Gastroesophageal sphincter (tissue), 4 donors: ENCODE measurements around the gene POMT2. TPM values are rescaled to one million over a fixed set of nuclear protein-coding genes. Genes with fewer than 3 reads are reported as not detected.
"Not testable (repeated sequence)": the region's sequence is repeated elsewhere in the genome, so short reads cannot be mapped to it uniquely, and the experiment has no call there.

Experiments used
- ATAC-seq: fragments of 150-250 bp; one replicate; pipeline ENCODE4 v1.9.1; 2016; ENCODE audit warnings: mild to moderate bottlenecking, moderate library complexity
- H3K27ac ChIP-seq, 4 donors: fragments of 200-600 bp; sonication (generic) in 3 of 4; 1 replicate in 3 of 4; 2 replicates in 1 of 4; pipeline ENCODE4 v1.5.1; 2016 to 2019
- H3K27me3 ChIP-seq: fragments of 200-600 bp; sonication (generic); one replicate; pipeline ENCODE4 v1.5.1; 2019
- H3K36me3 ChIP-seq, 2 donors: fragments of 200-600 bp; sonication (generic); one replicate each; pipeline ENCODE4 v1.5.1; 2019; ENCODE audit warnings: control low read depth in 1 of 2
- H3K4me1 ChIP-seq, 3 donors: fragments of 200-600 bp; sonication (generic); 1 replicate in 2 of 3; 2 replicates in 1 of 3; pipeline ENCODE4 v1.5.1; 2016 to 2019; ENCODE audit warnings: control low read depth in 2 of 3
- H3K4me3 ChIP-seq, 2 donors: fragments of 200-600 bp; sonication (generic); one replicate each; pipeline ENCODE4 v1.5.1; 2019; ENCODE audit warnings: mild to moderate bottlenecking in 1 of 2, moderate library complexity in 1 of 2
- H3K9me3 ChIP-seq, 3 donors: fragments of 200-600 bp; sonication (generic); one replicate each; pipeline ENCODE4 v1.5.1; 2017 to 2019; ENCODE audit warnings: control low read depth in 2 of 3
- EP300 ChIP-seq: sonication (generic); formaldehyde crosslinking; IDR thresholded peaks from one replicate; pipeline ENCODE4 v1.6.1; 2017; ENCODE audit warnings: antibody characterized with exemption, mild to moderate bottlenecking
- POLR2A ChIP-seq, 2 donors: fragments of 450-650 bp; IDR thresholded peaks; one replicate each; pipeline ENCODE4 v1.6.1; 2017; ENCODE audit warnings: antibody characterized with exemption in 2 of 2, mild to moderate bottlenecking in 2 of 2, moderate library complexity in 1 of 2
- POLR2AphosphoS5 ChIP-seq: sonication (generic); formaldehyde crosslinking; IDR thresholded peaks from one replicate; pipeline ENCODE4 v1.6.1; 2017; ENCODE audit warnings: antibody characterized with exemption
- WGBS, 2 donors: methylation state at CpG; one replicate each; pipeline ENCODE4 v1.1.5; 2018; ENCODE audit warnings: low coverage in 1 of 2; 5-methylcytosine and 5-hydroxymethylcytosine counted together
- total RNA-seq, 4 donors: library from RNA; depleted of rRNA; stranded (reverse); fragments of >200 nt; gene quantifications; one replicate each; pipeline ENCODE4 v1.1.0, GENCODE V29; 2016
- TF ChIP-seq, protein P1 (sequence below), 4 experiments: fragments of 200-600 bp in 2 of 4; fragments of 450-650 bp in 2 of 4; sonication (generic) in 1 of 4; IDR thresholded peaks; one replicate each; pipeline ENCODE4 v1.5.1; 2017 to 2019; ENCODE audit warnings: antibody characterized with exemption in 4 of 4, mild to moderate bottlenecking in 2 of 4, moderate library complexity in 2 of 4

Gene POMT2
- total RNA-seq, 4 donors from 2014 or later, result 8.1 to 20.9 (median 14.4) TPM

DNA sequence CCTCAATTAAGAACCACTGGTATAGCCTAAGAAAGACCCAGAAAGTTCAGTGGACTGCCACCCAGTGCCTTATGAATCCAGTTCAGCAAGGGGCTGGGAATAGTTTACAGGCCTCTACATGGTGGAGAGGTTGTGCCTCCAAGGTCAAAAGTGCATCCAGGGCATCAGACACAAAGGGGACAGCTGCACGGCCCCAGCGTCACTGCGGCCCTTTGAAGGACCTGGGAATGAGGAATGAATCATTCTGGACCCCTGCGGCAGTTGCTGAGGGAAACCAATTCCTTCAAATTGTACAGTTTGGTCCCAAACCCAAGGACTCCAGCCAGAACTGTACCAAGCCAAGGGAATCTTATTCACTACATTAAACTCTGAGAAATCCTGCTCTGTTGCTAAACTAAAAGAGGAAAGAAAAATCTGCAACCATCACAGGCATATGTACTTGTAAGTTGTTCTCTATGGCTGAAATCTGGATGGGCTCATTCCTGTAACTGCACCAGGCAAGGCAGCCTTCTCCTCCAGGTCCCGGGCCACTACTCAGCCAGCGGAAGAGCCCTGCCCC, 38.8 kb downstream of the POMT2 start:
- Histone ChIP-seq H3K9me3 (no peaks in the 10 kb centered on the region), H3K27ac (no peak overlapping the region), H3K4me1 (no peaks in the 10 kb centered on the region), H3K27me3 (no peaks in the 10 kb centered on the region), H3K36me3 (peaks cover 4 to 97% of the 10 kb centered on the region in 2 donors), H3K4me3 (no peak overlapping the region)
- TF ChIP-seq, protein P1, sequence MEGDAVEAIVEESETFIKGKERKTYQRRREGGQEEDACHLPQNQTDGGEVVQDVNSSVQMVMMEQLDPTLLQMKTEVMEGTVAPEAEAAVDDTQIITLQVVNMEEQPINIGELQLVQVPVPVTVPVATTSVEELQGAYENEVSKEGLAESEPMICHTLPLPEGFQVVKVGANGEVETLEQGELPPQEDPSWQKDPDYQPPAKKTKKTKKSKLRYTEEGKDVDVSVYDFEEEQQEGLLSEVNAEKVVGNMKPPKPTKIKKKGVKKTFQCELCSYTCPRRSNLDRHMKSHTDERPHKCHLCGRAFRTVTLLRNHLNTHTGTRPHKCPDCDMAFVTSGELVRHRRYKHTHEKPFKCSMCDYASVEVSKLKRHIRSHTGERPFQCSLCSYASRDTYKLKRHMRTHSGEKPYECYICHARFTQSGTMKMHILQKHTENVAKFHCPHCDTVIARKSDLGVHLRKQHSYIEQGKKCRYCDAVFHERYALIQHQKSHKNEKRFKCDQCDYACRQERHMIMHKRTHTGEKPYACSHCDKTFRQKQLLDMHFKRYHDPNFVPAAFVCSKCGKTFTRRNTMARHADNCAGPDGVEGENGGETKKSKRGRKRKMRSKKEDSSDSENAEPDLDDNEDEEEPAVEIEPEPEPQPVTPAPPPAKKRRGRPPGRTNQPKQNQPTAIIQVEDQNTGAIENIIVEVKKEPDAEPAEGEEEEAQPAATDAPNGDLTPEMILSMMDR (IDR thresholded peaks at IDR 0.05), result no peak
- TF ChIP-seq POLR2AphosphoS5, result no peak
- no peak for TF ChIP-seq EP300
- TF ChIP-seq POLR2A (IDR thresholded peaks at IDR 0.05), result no peak
- 73 to 92% methylated on average over 2 of the region's 6 CpGs for WGBS, 2 donors
- no peak for ATAC-seq

DNA sequence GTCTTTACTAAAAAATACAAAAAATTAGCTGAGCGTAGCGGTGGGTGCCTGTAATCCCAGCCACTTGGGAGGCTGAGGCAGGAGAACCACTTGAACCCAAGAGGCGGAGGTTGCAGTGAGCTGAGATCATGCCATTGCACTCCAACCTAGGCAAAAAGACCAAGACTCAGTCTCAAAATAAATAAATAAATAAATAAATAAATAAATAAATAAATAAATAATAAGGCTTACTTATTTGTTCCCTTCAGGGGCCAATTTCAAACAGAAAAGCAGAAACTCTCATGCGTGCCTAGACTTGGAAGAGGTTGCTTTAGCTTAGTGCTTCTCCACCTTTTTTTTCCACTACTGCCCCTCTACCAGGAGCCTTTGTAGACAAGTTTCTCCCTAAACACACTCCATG, 39.8 kb downstream of the POMT2 start:
- not testable (repeated sequence) for H3K9me3 ChIP-seq, H3K27me3 ChIP-seq, H3K4me1 ChIP-seq, ATAC-seq, H3K4me3 ChIP-seq, H3K27ac ChIP-seq
- peaks cover 0 to 97% of the 10 kb centered on the region in 2 donors for H3K36me3 ChIP-seq
- whole genome bisulfite sequencing, 2 donors, result 94 to 96% methylated on average over 4 of the region's 4 CpGs

DNA sequence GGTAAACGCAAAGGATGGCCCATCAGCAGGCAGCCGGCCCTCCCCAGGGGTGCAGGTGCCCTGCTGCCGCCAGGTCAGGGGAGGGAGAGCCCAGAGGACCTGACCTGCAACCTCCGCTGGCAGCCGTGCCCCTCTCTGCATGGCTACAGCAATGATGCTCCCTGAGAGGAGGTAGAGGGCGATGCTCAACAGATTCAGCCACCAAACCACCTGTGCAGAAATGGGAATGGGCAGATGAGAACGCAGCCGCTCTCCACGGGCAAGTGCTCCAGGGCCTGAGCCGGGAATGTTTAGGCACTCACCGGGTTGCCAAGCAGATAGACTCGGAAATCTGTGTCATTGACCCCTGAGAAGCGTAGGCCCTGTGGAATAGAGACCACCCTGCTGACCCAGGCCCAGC, 41.0 kb downstream of the POMT2 start:
- Histone ChIP-seq H3K4me1 (no peaks in the 10 kb centered on the region), H3K36me3 (peaks cover 0 to 95% of the 10 kb centered on the region in 2 donors), H3K27me3 (no peaks in the 10 kb centered on the region), H3K9me3 (no peaks in the 10 kb centered on the region), H3K27ac (no peak overlapping the region), H3K4me3 (no peak overlapping the region)
- 82 to 100% methylated on average over 1 to 3 of the region's 13 CpGs for WGBS, 2 donors
- ATAC-seq, result no peak
- TF ChIP-seq EP300 (no peak), POLR2A (IDR thresholded peaks at IDR 0.05) (no peak), POLR2AphosphoS5 (no peak)
- TF ChIP-seq, protein P1 (IDR thresholded peaks at IDR 0.05), result no peak

DNA sequence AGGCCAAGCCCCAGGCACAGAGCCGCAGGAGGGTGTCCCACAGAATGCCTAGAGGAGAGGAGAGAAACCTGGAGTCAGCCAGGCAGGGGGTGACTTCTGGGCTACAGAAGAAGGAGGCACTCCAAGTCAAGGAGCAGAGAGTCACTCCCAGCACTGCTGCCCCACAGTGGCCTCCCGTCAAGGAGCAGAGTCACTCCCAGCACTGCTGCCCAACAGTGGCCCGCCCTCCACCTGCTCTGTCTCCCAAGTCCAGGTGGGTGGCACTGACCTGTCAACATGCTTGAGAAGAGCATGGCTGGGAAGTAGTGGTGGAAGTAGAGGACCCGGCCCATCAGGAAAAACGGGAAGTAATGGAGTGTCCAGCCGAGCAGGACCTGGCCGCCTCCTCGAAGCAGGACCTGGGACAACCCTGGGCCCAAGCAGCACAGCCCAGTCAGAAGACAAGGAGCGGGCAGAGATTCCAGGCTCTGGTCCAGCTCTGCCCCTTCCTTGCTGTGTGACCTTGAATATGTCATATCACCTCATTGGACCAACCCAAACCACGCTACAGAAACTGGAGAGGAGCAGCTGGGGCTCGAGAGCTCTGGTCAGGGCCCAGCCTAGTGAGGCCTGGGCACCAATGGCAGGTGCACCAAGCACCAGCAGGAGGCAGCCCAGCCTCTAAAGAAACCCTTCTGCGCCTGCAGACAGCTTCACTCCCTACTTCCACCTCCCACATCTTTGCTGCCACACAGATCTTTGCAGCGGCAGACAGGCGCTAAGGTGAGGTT, 42.0 kb downstream of the POMT2 start:
- Histone ChIP-seq H3K4me1 (no peaks in the 10 kb centered on the region), H3K9me3 (peaks cover 0 to 10% (median 0%) of the 10 kb centered on the region in 3 donors), H3K27me3 (peaks cover 6% of the 10 kb centered on the region), H3K27ac (no peak overlapping the region), H3K36me3 (peaks cover 0 to 89% of the 10 kb centered on the region in 2 donors), H3K4me3 (no peak overlapping the region)
- no peak for TF ChIP-seq EP300
- TF ChIP-seq, protein P1 (IDR thresholded peaks at IDR 0.05), result no peak
- no peak for TF ChIP-seq POLR2A (IDR thresholded peaks at IDR 0.05)
- TF ChIP-seq POLR2AphosphoS5, result no peak
- WGBS, 2 donors, result 93 to 100% methylated on average over 1 to 8 of the region's 14 CpGs
- no peak for ATAC-seq

DNA sequence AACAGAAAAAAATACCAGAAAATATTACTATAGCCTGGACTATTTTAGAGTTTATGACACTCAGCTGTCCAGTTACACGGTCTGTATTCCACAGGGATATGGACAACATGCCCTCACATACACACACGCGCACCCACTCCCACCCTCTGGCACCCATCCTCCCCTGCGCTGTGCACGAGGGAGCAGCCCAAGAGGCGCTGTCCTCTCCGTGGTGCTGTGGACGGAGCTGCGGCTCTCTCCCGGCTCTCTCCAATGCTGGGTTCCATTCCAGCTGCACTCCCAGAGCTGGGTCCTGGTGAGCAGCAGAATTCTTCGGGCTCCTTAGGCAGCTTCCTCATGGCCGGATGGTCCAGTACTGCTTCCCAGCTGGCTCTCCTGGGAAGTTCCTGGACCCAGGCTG, 43.7 kb downstream of the POMT2 start:
- Histone ChIP-seq H3K27ac (no peak overlapping the region), H3K27me3 (peaks cover 23% of the 10 kb centered on the region), H3K9me3 (peaks cover 0 to 14% (median 0%) of the 10 kb centered on the region in 3 donors), H3K4me1 (no peaks in the 10 kb centered on the region), H3K4me3 (no peak overlapping the region), H3K36me3 (peaks cover 0 to 72% of the 10 kb centered on the region in 2 donors)
- TF ChIP-seq, protein P1 (IDR thresholded peaks at IDR 0.05), result no peak
- no peak for TF ChIP-seq POLR2A (IDR thresholded peaks at IDR 0.05)
- TF ChIP-seq POLR2AphosphoS5, result no peak
- TF ChIP-seq EP300, result no peak
- WGBS, 2 donors, result 90 to 91% methylated on average over 7 to 10 of the region's 12 CpGs
- ATAC-seq, result no peak
